HepG2 (cell line): ENCODE data around the gene USP7. TPM values are rescaled to one million over a fixed set of nuclear protein-coding genes. Genes with fewer than 3 reads are reported as not detected.

Source experiments
- ASH2L ChIP-seq: fragments of 300-600, 200-600 bp; sonication (generic); IDR thresholded peaks from 2 replicates; pipeline ENCODE4 v1.7.0; 2017; ENCODE audit warnings: low read depth, mild to moderate bottlenecking, moderate library complexity, mixed read lengths, low read length; ENCODE audit not compliant: insufficient read length
- CBX5 ChIP-seq: sonication (generic); formaldehyde crosslinking; IDR thresholded peaks from 2 replicates; pipeline ENCODE4 v1.4.0; 2020; ENCODE audit warnings: missing genetic modification reagents, borderline replicate concordance
- DPF2 ChIP-seq: sonication (generic); formaldehyde crosslinking; IDR thresholded peaks from 2 replicates; pipeline ENCODE4 v1.4.0; 2020; ENCODE audit warnings: mild to moderate bottlenecking, low read depth, missing genetic modification reagents, borderline replicate concordance
- HOXA3 ChIP-seq: sonication (generic); formaldehyde crosslinking; IDR thresholded peaks from 2 replicates; pipeline ENCODE4 v1.5.0; 2020; ENCODE audit warnings: missing genetic modification reagents
- NCOA5 ChIP-seq: sonication (generic); formaldehyde crosslinking; IDR thresholded peaks from 2 replicates; pipeline ENCODE4 v1.4.0; 2020; ENCODE audit warnings: missing genetic modification reagents
- RAD51 ChIP-seq: fragments of 450-650 bp; IDR thresholded peaks from 2 replicates; pipeline ENCODE4 v1.6.1; 2016; ENCODE audit warnings: borderline replicate concordance
- RELA ChIP-seq: sonication (generic); formaldehyde crosslinking; IDR thresholded peaks from 2 replicates; pipeline ENCODE4 v1.4.0; 2020; ENCODE audit warnings: missing genetic modification reagents
- SMC3 ChIP-seq: IDR thresholded peaks from 2 replicates; pipeline ENCODE4 v1.6.1; 2011; ENCODE audit warnings: low read length, improper control_type of control experiment
- SNAI1 ChIP-seq: sonication (generic); formaldehyde crosslinking; IDR thresholded peaks from 2 replicates; pipeline ENCODE4 v1.5.0; 2020; ENCODE audit warnings: mild to moderate bottlenecking, missing genetic modification reagents, borderline replicate concordance
- TEAD3 ChIP-seq: optimal IDR thresholded peaks from 2 replicates; pipeline ENCODE3; 2016; ENCODE audit warnings: borderline replicate concordance
- ZBTB8A ChIP-seq: sonication (generic); formaldehyde crosslinking; IDR thresholded peaks from 2 replicates; pipeline ENCODE4 v1.4.0; 2020; ENCODE audit warnings: mild to moderate bottlenecking, low read depth, missing genetic modification reagents, borderline replicate concordance
- ZFP1 ChIP-seq: IDR thresholded peaks from 2 replicates; pipeline ENCODE4 v1.6.1; 2016
- ZNF557 ChIP-seq: sonication (generic); formaldehyde crosslinking; IDR thresholded peaks from 2 replicates; pipeline ENCODE4 v1.4.0; 2020; ENCODE audit warnings: missing genetic modification reagents
- ZNF709 ChIP-seq: sonication (generic); formaldehyde crosslinking; IDR thresholded peaks from 2 replicates; pipeline ENCODE4 v1.5.0; 2020; ENCODE audit warnings: mild to moderate bottlenecking, missing genetic modification reagents
- ZSCAN20 ChIP-seq: sonication (generic); formaldehyde crosslinking; IDR thresholded peaks from 2 replicates; pipeline ENCODE4 v1.4.0; 2020; ENCODE audit warnings: missing genetic modification reagents, mild to moderate bottlenecking, borderline replicate concordance
- polyA plus RNA-seq, 8 experiments: library from polyadenylated mRNA; depleted of rRNA in 3 of 8; stranded (reverse) in 7 of 8; unstranded in 1 of 8; fragments of >200 nt; fragmentation: Illumina TruSeq in 4 of 8; extraction: Trizol in 4 of 8; gene quantifications; 2 replicates each; pipeline versions ENCODE4 v1.2.1 to v1.2.3, GENCODE V29; 2011 to 2016; ENCODE audit warnings: low read depth in 4 of 8, missing spikeins in 1 of 8, mixed read lengths in 1 of 8; ENCODE audit not compliant: insufficient read depth in 1 of 8
- total RNA-seq, 5 experiments: library from RNA; depleted of rRNA; stranded (reverse); fragments of >200 nt; fragmentation: Illumina TruSeq; extraction: Trizol; gene quantifications; 2 replicates each; pipeline ENCODE4 v1.2.3, GENCODE V29; 2016; ENCODE audit warnings: low read depth in 1 of 5
- TF ChIP-seq, protein P1 (sequence below): sonication (generic); formaldehyde crosslinking; conservative IDR thresholded peaks from 2 replicates; pipeline ENCODE4 v1.4.0; 2020; ENCODE audit warnings: missing genetic modification reagents
- TF ChIP-seq, protein P2 (sequence below): sonication (generic); formaldehyde crosslinking; IDR thresholded peaks from 2 replicates; pipeline ENCODE4 v1.4.0; 2020; ENCODE audit warnings: missing genetic modification reagents, borderline replicate concordance
- TF ChIP-seq, protein P3 (sequence below): sonication (generic); formaldehyde crosslinking; IDR thresholded peaks from 2 replicates; pipeline ENCODE4 v1.4.0; 2020; ENCODE audit warnings: missing genetic modification reagents
- TF ChIP-seq, protein P4 (sequence below), 2 experiments: sonication (generic) in 1 of 2; formaldehyde crosslinking in 1 of 2; IDR thresholded peaks; 2 replicates each; pipeline versions ENCODE4 v1.5.1 to v1.6.1; 2011 to 2020; ENCODE audit warnings: borderline replicate concordance in 1 of 2, low read depth in 1 of 2, low read length in 1 of 2, mild to moderate bottlenecking in 1 of 2, missing genetic modification reagents in 1 of 2, moderate library complexity in 1 of 2
- TF ChIP-seq, protein P5 (sequence below): sonication (generic); formaldehyde crosslinking; IDR thresholded peaks from 2 replicates; pipeline ENCODE4 v1.4.0; 2020; ENCODE audit warnings: missing genetic modification reagents

Gene USP7
- total and polyA plus RNA-seq, 2 of the 13 experiments (the other 11 are each of a cell fraction or from before 2014, with no cell fraction given), result 52.5 to 173 TPM

DNA sequence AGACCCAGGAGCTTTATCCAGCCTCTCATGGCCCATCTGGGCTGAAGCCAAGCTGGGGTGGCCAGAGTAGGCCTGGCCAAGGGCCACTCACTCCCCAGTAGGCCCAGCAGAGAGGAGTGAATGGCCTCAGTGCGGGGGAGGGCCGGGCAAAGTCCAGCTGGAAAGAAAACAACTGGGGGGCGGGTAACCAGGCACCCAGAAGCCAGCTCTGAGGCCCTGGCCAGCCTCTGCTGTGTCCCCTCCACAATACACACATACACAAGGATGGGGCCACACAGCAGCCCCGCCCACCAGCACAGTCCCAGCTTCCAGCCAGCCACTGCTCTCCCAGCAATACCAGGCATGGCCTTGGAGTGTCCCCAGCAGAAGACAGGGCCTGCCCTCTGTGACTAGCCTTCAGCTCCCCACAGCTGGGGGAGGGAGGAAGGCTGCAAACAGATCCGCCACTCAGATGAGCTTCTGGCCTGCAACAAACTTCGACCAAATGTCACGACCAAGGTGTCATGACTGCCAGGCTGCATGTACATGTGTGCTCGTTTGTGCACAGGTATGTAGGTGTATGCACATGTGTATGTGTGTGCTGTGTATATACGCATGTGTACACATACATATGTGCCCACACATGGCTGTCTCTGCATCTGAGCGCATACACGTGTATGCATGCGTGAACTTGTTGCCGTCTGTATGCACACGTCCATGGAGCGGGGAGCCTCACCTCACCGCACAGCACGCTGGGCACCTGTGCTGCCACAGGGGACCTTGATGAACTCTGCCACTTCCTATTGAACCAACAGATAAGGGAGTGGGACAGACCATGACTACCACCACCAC, 99.9 kb downstream of the USP7 start (continued):
- peak; percentile 98 for TF ChIP-seq ASH2L
- peak; percentile 93 for TF ChIP-seq ZFP1
- TF ChIP-seq, protein P1, sequence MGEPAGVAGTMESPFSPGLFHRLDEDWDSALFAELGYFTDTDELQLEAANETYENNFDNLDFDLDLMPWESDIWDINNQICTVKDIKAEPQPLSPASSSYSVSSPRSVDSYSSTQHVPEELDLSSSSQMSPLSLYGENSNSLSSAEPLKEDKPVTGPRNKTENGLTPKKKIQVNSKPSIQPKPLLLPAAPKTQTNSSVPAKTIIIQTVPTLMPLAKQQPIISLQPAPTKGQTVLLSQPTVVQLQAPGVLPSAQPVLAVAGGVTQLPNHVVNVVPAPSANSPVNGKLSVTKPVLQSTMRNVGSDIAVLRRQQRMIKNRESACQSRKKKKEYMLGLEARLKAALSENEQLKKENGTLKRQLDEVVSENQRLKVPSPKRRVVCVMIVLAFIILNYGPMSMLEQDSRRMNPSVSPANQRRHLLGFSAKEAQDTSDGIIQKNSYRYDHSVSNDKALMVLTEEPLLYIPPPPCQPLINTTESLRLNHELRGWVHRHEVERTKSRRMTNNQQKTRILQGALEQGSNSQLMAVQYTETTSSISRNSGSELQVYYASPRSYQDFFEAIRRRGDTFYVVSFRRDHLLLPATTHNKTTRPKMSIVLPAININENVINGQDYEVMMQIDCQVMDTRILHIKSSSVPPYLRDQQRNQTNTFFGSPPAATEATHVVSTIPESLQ (CRISPR knock-in tag), result peak; percentile 62; the same call in 1 of the 2 replicates
- peak; percentile 96 for TF ChIP-seq NCOA5 (CRISPR knock-in tag)
- peak; percentile 82; the same call in 1 of the 2 replicates for TF ChIP-seq SNAI1 (CRISPR knock-in tag)
- peak; percentile 96 for TF ChIP-seq ZNF557 (CRISPR knock-in tag)
- TF ChIP-seq, protein P2, sequence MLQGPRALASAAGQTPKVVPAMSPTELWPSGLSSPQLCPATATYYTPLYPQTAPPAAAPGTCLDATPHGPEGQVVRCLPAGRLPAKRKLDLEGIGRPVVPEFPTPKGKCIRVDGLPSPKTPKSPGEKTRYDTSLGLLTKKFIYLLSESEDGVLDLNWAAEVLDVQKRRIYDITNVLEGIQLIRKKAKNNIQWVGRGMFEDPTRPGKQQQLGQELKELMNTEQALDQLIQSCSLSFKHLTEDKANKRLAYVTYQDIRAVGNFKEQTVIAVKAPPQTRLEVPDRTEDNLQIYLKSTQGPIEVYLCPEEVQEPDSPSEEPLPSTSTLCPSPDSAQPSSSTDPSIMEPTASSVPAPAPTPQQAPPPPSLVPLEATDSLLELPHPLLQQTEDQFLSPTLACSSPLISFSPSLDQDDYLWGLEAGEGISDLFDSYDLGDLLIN (CRISPR knock-in tag), result no peak; the same call in 1 of the 2 replicates
- TF ChIP-seq, protein P3, sequence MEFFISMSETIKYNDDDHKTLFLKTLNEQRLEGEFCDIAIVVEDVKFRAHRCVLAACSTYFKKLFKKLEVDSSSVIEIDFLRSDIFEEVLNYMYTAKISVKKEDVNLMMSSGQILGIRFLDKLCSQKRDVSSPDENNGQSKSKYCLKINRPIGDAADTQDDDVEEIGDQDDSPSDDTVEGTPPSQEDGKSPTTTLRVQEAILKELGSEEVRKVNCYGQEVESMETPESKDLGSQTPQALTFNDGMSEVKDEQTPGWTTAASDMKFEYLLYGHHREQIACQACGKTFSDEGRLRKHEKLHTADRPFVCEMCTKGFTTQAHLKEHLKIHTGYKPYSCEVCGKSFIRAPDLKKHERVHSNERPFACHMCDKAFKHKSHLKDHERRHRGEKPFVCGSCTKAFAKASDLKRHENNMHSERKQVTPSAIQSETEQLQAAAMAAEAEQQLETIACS (CRISPR knock-in tag), result no peak; the same call in 1 of the 2 replicates
- TF ChIP-seq, protein P4, sequence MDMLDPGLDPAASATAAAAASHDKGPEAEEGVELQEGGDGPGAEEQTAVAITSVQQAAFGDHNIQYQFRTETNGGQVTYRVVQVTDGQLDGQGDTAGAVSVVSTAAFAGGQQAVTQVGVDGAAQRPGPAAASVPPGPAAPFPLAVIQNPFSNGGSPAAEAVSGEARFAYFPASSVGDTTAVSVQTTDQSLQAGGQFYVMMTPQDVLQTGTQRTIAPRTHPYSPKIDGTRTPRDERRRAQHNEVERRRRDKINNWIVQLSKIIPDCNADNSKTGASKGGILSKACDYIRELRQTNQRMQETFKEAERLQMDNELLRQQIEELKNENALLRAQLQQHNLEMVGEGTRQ (IDR thresholded peaks at IDR 0.05; ENCODE audit: low read depth, low read length), result no peak
- TF ChIP-seq, protein P4 (CRISPR knock-in tag; IDR thresholded peaks at IDR 0.05; ENCODE audit: borderline replicate concordance), result no peak; the same call in 1 of the 2 replicates
- TF ChIP-seq TEAD3 (CRISPR knock-in tag), result peak; percentile 94
- no peak for TF ChIP-seq ZNF709
- peak; percentile 76 for TF ChIP-seq ZSCAN20
- TF ChIP-seq ZBTB8A (CRISPR knock-in tag), result peak; percentile 68; the same call in 1 of the 2 replicates
- TF ChIP-seq RAD51, result no peak
- peak; percentile 94 for TF ChIP-seq DPF2 (CRISPR knock-in tag)
- TF ChIP-seq CBX5 (CRISPR knock-in tag), result peak; percentile 95
- TF ChIP-seq HOXA3 (CRISPR knock-in tag), result peak; percentile 96
- TF ChIP-seq SMC3, result peak; percentile 61
- peak; percentile 97 for TF ChIP-seq RELA
- TF ChIP-seq, protein P5, sequence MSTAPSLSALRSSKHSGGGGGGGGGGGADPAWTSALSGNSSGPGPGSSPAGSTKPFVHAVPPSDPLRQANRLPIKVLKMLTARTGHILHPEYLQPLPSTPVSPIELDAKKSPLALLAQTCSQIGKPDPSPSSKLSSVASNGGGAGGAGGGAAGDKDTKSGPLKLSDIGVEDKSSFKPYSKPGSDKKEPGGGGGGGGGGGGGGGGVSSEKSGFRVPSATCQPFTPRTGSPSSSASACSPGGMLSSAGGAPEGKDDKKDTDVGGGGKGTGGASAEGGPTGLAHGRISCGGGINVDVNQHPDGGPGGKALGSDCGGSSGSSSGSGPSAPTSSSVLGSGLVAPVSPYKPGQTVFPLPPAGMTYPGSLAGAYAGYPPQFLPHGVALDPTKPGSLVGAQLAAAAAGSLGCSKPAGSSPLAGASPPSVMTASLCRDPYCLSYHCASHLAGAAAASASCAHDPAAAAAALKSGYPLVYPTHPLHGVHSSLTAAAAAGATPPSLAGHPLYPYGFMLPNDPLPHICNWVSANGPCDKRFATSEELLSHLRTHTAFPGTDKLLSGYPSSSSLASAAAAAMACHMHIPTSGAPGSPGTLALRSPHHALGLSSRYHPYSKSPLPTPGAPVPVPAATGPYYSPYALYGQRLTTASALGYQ (CRISPR knock-in tag), result peak; percentile 99
